D341Med (cell line): ENCODE measurements around the gene KLC1.

Source experiments
- DNase-seq: peaks from one replicate; pipeline ENCODE4 v3.0.0; 2012; ENCODE audit warnings: low spot score

KLC1 gene

GRCh38 chr14:103735815-103736545 is 107.0 kb downstream of the KLC1 start:
- no peak for DNase-seq

DNA sequence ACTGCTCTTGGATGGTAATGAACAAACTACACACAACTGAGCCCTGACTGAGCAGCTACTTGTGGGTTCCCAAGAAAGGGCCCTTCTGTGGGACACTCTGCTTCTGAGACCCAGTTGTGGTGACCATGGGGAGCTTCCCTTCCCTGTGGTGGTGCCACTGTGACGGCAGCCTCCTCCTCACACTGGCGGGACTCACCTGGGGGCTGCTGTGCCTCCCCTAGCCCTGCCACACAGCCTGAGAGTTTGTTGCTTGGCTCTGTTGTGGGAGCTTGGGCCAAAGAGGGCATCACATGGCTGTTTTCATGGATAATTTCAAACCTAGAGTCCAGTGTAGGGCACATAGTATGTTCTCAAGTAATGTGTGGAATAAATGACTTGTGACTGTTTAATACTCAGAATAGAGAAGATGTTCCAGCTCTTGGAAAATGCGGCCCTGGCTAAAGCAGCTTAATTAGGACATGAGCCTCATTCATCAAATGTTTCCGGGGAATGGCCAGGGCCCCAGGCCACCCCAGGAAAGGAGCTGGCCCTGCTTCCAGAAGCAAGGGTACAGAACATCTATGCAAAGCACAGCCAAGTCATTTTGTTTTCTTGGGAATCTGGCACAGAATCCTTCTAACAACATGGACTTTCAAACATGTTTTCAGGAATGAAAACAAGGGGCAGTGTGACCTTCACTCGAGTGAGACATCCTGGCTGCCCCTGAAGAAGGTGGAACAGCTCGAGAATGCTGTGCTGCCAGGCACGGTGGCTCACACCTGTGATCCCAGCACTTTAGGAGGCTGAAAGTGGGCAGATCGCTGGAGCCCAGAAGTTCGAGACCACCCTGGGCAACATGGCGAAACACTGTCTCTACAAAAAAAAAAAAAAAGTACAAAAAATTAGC is 107.8 kb downstream of the KLC1 start:
- DNase-seq: no peak

DNA sequence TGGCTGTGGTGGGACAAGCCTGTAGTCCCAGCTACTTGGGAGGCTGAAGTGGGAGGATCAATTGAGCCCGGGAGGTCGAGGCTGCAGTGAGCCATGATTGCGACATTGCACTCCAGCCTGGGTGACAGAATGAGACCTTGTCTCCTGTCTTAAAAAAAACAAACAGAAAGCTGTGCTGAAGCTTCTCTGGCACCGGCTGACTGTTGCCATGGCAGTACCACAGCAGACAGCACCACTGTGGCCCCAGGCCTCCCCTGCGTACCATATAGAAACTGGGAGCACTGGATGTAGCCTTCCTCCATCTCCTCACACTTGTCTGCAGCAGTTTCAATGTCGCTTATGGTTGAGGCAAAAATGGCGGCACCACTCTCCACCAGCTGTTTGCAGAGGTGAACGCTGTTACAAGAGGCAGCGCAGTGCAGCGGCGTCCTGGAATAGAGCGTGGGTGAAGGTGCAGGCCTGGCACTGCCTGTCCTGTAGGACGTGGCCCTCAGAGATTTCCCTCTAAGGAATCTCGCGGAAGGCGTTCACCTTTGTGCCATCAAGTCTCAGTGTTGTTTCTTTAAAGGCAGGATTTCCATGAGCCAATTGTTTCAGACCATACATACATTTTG is 108.5 kb downstream of the KLC1 start:
- no peak for DNase-seq

DNA sequence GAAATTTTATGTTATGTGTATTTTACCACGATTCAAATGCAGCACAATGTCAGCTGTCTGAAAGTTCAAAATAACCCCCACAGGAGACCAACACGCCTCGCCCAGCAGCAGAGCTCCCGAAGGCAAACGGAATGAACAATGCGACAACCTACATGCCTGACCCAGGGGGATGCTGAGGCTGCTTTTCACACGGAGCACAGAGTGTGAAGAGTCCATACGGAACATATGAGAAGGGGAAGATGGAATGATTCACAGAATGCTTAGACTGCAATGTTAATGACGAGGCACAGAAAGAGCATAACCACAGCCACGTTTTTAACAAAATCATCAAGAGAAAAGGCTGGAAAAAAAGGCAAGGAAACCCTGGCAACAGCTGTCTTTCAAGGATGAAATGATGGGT is 109.2 kb downstream of the KLC1 start:
- no peak for DNase-seq

- DNase-seq: no peak
Observed at GRCh38 chr14:103738701-103739451, 109.9 kb downstream of the KLC1 start.

DNA sequence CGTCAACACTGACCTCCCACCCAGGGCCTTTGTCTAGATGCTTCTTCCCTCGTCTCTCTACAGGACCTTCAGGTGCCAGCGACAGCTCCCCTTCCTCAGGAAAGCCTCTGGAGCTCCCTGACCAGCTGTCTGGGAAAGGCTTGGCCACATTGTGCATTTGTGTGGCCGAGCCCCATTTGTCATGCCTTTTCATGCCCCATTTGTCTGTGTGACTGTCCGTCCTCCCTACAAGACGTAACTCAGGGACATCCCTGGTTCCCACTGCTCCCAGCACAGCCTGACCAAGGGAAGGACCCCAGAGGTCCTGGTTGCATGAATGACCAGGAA is 110.4 kb downstream of the KLC1 start:
- no peak for DNase-seq

DNA sequence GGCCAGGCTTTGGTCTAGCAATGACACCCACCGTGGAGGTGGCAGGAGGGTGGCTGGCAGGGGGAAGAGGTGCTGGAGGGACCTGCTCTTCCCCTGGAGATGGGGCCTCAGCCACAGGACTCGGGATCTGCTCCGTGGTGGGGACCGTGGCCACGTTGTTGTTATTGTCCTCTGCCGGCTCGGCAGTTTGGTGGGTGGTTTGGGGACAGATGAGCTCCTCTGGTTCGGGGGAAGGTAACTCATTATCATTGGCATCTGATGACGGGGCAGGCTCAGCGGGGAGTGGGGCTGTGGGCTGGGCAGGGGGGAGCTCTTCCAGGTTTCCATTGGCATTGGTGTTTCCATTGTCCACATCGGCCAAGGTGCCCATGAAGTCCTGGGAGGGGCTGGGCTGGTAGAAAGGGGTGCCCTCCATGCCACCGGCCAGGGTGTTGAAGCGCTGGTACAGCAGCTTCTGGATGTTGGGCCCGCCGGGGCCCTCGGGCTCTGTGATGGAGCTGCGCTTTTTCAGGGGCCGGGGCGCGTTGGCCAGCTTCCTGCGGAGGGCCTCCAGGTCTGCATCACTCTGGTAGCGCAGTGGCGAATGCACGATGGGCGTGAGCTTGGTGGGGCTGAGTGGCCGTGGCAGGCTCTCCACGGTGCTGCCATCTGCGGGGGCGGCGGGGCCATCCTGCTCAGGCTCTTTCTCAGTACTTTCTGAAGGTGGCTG is 110.9 kb downstream of the KLC1 start:
- no peak for DNase-seq

DNA sequence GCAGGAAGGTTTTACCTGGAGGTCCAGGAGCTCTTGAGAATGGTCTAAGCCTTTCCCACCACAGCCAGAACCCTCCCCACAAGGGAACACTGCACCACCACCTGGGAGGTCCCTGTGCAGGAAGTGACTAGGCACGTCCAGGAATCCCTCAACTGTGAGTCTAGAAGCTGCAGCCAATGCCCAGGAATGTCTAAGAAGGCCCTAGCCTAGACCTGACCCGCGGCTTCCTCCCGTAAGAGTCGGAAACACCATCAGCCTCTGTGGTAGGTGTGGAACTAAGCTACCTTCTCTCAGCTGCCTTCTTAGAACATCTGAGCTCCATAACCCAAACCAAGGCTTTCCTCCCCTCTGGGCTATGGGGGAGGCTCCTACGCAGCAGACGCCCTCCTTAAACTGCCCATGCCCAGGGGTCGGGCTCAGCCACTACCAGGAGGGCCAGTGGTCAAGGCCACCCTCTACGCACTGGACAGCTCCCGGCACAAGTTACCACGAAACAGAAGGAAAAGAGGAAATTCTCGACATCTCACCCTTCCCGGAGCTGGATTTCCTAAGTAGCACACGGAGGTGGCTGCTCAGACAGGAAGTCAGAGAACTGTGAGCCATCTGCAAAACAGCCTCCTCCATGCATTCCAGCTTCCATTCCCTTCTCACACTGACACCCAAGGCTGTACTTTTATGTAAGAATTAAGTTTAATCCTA is 112.1 kb downstream of the KLC1 start:
- DNase-seq: no peak

GRCh38 chr14:103741876-103742275 is 112.9 kb downstream of the KLC1 start:
- DNase-seq: no peak

GRCh38 chr14:103742499-103743255 is 113.7 kb downstream of the KLC1 start:
- no peak for DNase-seq

- no peak for DNase-seq
Observed at GRCh38 chr14:103743691-103744090, 114.7 kb downstream of the KLC1 start.

DNA sequence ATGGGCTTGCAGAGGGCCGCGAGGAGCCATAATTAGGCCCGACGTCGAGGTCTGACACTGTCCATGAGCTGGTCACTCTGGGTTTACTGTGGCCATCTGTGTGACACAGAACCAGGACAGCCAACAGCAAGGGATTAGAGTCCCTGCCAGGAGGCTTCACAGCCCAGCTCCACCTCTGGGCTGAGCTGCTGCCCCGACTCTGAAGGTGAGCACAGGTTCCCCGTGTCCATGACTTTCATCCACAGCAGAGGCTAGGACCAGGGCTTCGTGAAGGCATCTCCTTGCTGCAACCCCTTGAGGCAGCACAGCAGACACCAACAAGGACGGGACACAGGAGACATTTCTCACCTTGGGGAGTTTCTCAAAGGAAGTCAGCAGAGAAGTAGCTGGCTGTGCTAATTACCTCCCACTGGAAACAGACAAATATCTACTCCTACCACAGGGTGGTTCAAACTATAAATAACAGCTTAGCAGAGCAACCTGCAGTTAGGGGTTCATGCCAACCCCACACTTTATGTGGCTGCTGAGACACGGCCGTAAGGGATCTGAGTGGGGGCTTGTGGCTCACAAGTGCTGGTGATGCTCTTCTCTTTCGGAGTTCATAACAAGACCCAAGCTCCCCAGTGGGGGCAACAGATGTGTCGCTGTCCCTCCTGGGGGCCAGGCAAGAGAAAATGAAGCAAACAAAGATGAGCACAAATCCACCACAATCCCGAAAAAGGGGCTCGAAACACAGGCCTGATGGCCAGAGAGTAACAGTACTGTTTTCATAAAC is 115.8 kb downstream of the KLC1 start:
- no peak for DNase-seq

DNA sequence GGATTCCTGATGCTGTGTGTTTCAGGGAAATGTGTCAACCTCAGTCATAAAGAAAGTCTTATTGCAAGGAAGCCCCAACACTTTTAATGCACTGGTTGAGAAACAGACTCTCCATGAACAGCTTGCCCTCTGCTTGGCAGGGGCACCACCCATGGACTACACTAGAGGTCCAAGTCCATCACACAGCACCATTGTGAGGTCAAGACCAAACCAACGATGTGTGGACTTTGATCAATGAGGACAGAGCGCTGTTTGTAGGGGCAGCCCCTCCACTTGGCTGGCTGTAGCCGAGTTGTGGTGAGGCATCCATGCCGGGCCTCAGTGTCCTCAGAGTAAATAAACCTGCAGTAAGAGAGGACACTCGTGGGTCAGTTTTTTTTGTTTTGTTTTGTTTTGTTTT is 116.4 kb downstream of the KLC1 start:
- no peak for DNase-seq

GRCh38 chr14:103746701-103747100 is 117.7 kb downstream of the KLC1 start:
- no peak for DNase-seq

- DNase-seq: no peak
Observed at GRCh38 chr14:103748534-103748857, 119.5 kb downstream of the KLC1 start.

DNA sequence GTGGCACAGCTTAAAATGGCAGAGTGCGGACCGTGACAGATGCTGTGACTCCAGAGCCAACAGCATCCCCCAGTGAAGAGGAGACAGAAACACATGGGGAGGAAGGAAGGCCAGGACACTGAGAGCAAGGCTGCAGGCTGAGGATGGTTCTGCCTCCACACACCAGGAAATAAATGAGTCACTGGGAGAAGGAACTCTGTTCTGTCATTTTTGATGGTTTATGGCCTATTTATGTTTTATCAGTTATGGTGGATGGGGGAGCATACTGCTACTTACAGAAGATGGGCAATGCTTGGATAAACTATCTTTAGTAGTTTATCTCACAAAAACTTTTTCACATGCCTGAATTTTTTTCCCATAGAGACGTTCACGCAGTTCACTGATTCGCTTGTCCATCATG is 120.4 kb downstream of the KLC1 start:
- no peak for DNase-seq

GRCh38 chr14:103749860-103750259 is 120.8 kb downstream of the KLC1 start:
- no peak for DNase-seq
